Ishikawa (cell line): Measurements from ENCODE around the gene ITPR2.

ENCODE experiments used
- FOXM1 ChIP-seq: IDR thresholded peaks from 2 replicates; pipeline ENCODE4 v1.6.1; 2012; ENCODE audit warnings: low read depth, borderline replicate concordance
- REST ChIP-seq: IDR thresholded peaks from 2 replicates; pipeline ENCODE4 v1.6.1; 2012; ENCODE audit warnings: low read depth, mild to moderate bottlenecking
- TEAD4 ChIP-seq: IDR thresholded peaks from 2 replicates; pipeline ENCODE4 v1.6.1; 2012

- no peak for TF ChIP-seq FOXM1
- TF ChIP-seq TEAD4: no peak
- no peak for TF ChIP-seq REST
Measured at GRCh38 chr12:26535826-26536225, 297.2 kb downstream of the ITPR2 start.
